Fibroblast of lung (primary cell): ENCODE results near the gene NUP210. TPM values are rescaled to one million over a fixed set of nuclear protein-coding genes. Genes with fewer than 3 reads are reported as not detected.

ENCODE experiments used
- DNase-seq, 2 donors: peaks; one replicate each; pipeline versions ENCODE4 v3.0.0 to v3.0.0-alpha.2; 2010; ENCODE audit warnings: low read depth in 2 of 2
- H2AFZ ChIP-seq: 2 replicates; pipeline ENCODE4 v1.5.1; 2012; ENCODE audit warnings: low read length, control low read depth, inconsistent platforms
- H3K27ac ChIP-seq: 2 replicates; pipeline ENCODE4 v1.5.1; 2011; ENCODE audit warnings: low read length, control low read depth; ENCODE audit not compliant: insufficient read depth
- H3K27me3 ChIP-seq: 2 replicates; pipeline ENCODE4 v1.5.1; 2011; ENCODE audit warnings: mild to moderate bottlenecking, low read length; ENCODE audit not compliant: control insufficient read depth, insufficient read depth
- H3K36me3 ChIP-seq: 2 replicates; pipeline ENCODE4 v1.5.1; 2011; ENCODE audit warnings: low read length; ENCODE audit not compliant: control insufficient read depth, insufficient read depth
- H3K4me1 ChIP-seq: 2 replicates; pipeline ENCODE4 v1.5.1; 2011; ENCODE audit warnings: low read length; ENCODE audit not compliant: control insufficient read depth, insufficient read depth; ENCODE audit errors: extremely low read depth
- H3K4me2 ChIP-seq: 2 replicates; pipeline ENCODE4 v1.5.1; 2011; ENCODE audit warnings: low read length, control low read depth; ENCODE audit not compliant: insufficient read depth; ENCODE audit errors: extremely low read depth
- H3K4me3 ChIP-seq, 4 experiments: fragments of 200-600 bp in 1 of 4; sonication (generic) in 1 of 4; replicated peaks in 1 of 4; 2 replicates each; pipeline ENCODE4 v1.5.1; 2011 to 2016; ENCODE audit warnings: low read length in 4 of 4, low read depth in 3 of 4, mild to moderate bottlenecking in 3 of 4, control low read depth in 2 of 4, inconsistent platforms in 1 of 4, mixed read lengths in 1 of 4; ENCODE audit not compliant: insufficient read depth in 1 of 4; ENCODE audit errors: control extremely low read depth in 1 of 4
- H3K79me2 ChIP-seq: 2 replicates; pipeline ENCODE4 v1.5.1; 2012; ENCODE audit warnings: mild to moderate bottlenecking, low read length, inconsistent platforms; ENCODE audit not compliant: control insufficient read depth, insufficient read depth
- H3K9ac ChIP-seq: 2 replicates; pipeline ENCODE4 v1.5.1; 2011; ENCODE audit warnings: mild to moderate bottlenecking, low read length, control low read depth; ENCODE audit not compliant: insufficient read depth
- H3K9me3 ChIP-seq: 2 replicates; pipeline ENCODE4 v1.5.1; 2012; ENCODE audit warnings: low read depth, low read length; ENCODE audit not compliant: control insufficient read depth, insufficient read depth
- H4K20me1 ChIP-seq: 2 replicates; pipeline ENCODE4 v1.5.1; 2011; ENCODE audit warnings: low read length; ENCODE audit not compliant: control insufficient read depth, insufficient read depth; ENCODE audit errors: extremely low read depth
- CTCF ChIP-seq, 2 donors: IDR thresholded peaks in 1 of 2; conservative IDR thresholded peaks in 1 of 2; 1 replicate in 1 of 2; 2 replicates in 1 of 2; pipeline ENCODE4 v1.5.1; 2011 to 2012; ENCODE audit warnings: low read length in 2 of 2, control low read depth in 1 of 2, inconsistent platforms in 1 of 2, low read depth in 1 of 2, mild to moderate bottlenecking in 1 of 2
- EZH2 ChIP-seq: IDR thresholded peaks from 2 replicates; pipeline ENCODE4 v1.5.1; 2012; ENCODE audit warnings: low read length, control low read depth, mild to moderate bottlenecking; ENCODE audit errors: missing control alignments
- polyA plus RNA-seq, 2 donors: library from polyadenylated mRNA; depleted of rRNA in 1 of 2; stranded (reverse) in 1 of 2; unstranded in 1 of 2; fragments of >200 nt; gene quantifications; 2 replicates each; pipeline ENCODE4 v1.2.1, GENCODE V29; 2011 to 2012; ENCODE audit warnings: missing spikeins in 1 of 2
- total RNA-seq: library from RNA; depleted of rRNA; stranded (reverse); fragments of >200 nt; gene quantifications from 2 replicates; pipeline ENCODE4 v1.2.1, GENCODE V29; 2014

Gene NUP210
- total and polyA plus RNA-seq, 2 donors (not counting 1 experiment from before 2014, with no cell fraction given), result 0.09 to 0.33 TPM

GRCh38 chr3:13266651-13267362 is 153.3 kb downstream of the NUP210 start:
- TF ChIP-seq EZH2 (no peak), CTCF (conservative IDR thresholded peaks at IDR 0.05 in 1 of 2, IDR thresholded peaks at IDR 0.05 in 1 of 2; ENCODE audit: low read depth in 1 of 2, low read length in 2 of 2) (no peak)
- Histone ChIP-seq H4K20me1 (no peaks in the 10 kb centered on the region), H3K4me3 (no peak overlapping the region), H3K79me2 (no peaks in the 10 kb centered on the region), H2AFZ (no peak overlapping the region), H3K9me3 (no peaks in the 10 kb centered on the region), H3K4me1 (no peaks in the 10 kb centered on the region), H3K36me3 (no peaks in the 10 kb centered on the region), H3K4me2 (no peak overlapping the region), H3K9ac (no peak overlapping the region), H3K27me3 (no peaks in the 10 kb centered on the region), H3K27ac (no peak overlapping the region)
- no peak for DNase-seq

Other genes with a start within 250 kb of the NUP210 start
- 17.7 and 23.1 TPM in 2 replicates for gene HDAC11, start 60.0 kb upstream of the NUP210 start, total RNA-seq
- 4.9 and 5.2 TPM in 2 replicates for gene HDAC11, start 60.0 kb upstream of the NUP210 start, polyA plus RNA-seq
- 138 and 184 TPM in 2 replicates for gene FBLN2, start 128.8 kb upstream of the NUP210 start, total RNA-seq
- gene FBLN2, start 128.8 kb upstream of the NUP210 start, polyA plus RNA-seq, result 25.4 and 48.4 TPM in 2 replicates